SK-N-MC (cell line): Measurements from ENCODE around the gene ADARB2.

Experiments
- EZH2 ChIP-seq: fragments of 200-600 bp; sonication (generic); IDR thresholded peaks from one replicate; pipeline ENCODE4 v1.6.1; 2017; ENCODE audit warnings: antibody characterized with exemption
- POLR2AphosphoS5 ChIP-seq: IDR thresholded peaks from 2 replicates; pipeline ENCODE4 v1.6.1; 2012; ENCODE audit warnings: mild to moderate bottlenecking, low read depth, low read length, borderline replicate concordance

- TF ChIP-seq EZH2 (no peak), POLR2AphosphoS5 (no peak)
Observed at GRCh38 chr10:1375346-1376170, 361.8 kb downstream of the ADARB2 start.
